AG08396 (cell line): ENCODE results near the gene TMEM151B.
"Not testable (repeated sequence)": the region's sequence is repeated elsewhere in the genome, so short reads cannot be mapped to it uniquely, and the experiment has no call there.

Experiments used
- DNase-seq: peaks from one replicate; pipeline ENCODE4 v3.0.0; 2012; ENCODE audit warnings: low spot score, mixed read lengths

TMEM151B gene

DNA sequence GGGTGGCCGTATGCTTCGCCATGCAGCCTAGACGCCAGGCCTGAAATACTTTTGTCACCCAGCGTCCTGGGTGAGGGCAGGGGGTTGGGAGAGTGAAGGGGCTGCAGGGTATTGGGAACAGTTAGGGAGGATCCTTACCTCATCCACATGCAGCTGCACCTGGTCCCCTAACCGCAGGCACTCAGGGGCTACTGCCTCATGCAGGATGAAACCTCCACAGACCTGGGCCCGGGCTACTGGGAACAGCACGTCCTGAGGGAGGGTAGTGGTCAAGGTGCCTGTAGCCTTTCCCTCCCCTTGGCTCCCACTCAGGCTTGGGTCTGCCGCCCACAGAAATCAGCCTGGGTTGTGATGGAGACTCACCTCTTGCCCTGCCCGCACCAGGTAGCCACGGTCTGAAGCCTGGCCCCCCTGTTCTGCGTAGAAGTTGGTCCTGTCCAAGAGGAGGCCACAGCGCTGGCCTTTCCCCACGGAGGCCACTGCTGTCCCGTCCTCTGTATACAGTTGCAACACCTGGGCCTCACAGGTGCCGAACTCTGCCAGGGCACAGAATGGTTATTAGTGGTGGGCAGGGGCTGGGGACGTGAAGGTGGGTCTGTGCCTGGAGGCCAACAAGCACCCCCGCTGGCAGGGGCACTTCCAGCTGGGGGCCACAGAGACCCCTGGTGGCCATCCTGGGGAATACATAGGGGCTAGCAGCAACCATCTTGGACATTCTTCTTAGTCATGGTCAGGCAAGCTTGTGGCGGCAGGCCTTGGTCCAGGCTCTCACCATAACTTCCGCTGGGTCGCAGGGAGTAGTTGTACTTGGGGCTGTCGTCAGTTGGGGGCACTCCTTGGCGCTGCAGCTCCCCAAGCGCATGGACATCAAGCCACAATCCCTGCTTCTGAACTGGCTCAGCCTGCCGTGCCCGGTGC lies 34.3 kb downstream of the TMEM151B start:
- peak; percentile 60 for DNase-seq

GRCh38 chr6:44305200-44305725 lies 35.0 kb downstream of the TMEM151B start:
- no peak for DNase-seq

- DNase-seq = no peak
Observed at GRCh38 chr6:44306710-44307109, 36.5 kb downstream of the TMEM151B start.

- no peak for DNase-seq
Observed at GRCh38 chr6:44307217-44307616, 37.0 kb downstream of the TMEM151B start.

- peak; percentile 88 for DNase-seq
Observed at GRCh38 chr6:44309092-44309491, 38.8 kb downstream of the TMEM151B start.

- DNase-seq = no peak
Observed at GRCh38 chr6:44309631-44310030, 39.4 kb downstream of the TMEM151B start.

DNA sequence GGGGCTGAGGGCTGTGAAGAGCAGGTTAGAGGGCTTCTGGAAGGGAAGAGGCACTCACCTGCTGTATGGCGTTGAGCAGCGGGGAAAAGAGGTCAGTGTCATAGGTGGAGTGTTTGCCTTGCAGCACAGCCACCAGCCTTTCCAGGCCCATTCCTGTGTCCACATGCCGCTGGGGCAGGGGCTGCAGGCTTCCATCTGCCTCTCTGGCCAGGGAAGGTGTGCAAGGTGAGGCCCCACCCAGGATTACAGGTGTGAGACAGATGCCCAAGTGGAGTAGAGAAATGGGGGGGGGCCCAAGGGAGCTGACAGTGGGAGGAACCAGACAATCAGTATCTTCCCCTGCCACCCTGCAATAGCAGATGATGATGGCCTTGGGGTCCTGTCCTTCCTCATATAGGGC lies 40.0 kb downstream of the TMEM151B start:
- DNase-seq = no peak

- no peak for DNase-seq
Observed at GRCh38 chr6:44311304-44311703, 41.1 kb downstream of the TMEM151B start.

DNA sequence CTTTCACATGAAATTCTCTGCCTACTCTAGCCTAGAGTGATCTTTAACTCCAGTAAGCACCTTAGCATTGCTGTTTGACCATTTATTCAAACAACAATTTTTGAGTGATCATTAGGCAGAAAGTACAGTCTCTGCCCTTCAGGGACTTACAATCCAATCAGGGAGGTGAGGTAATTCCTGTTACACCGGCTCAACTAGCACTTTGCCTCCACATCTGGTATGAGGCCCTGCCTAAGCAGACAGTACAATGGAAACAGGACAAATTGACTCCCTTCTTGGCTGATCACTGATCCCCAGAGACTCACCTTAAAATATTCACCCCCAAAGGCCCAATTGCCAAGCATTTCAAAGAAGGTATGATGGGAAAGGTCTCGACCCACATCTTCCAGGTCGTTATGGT lies 41.5 kb downstream of the TMEM151B start:
- no peak for DNase-seq

GRCh38 chr6:44312901-44313788 lies 42.9 kb downstream of the TMEM151B start, which contains the start of gene AARS2:
AARS2 (minus strand) TSS chr6:44313347; CDS start chr6:44313323, 24 bp downstream.
- DNase-seq = peak; percentile 89

- DNase-seq = not testable (repeated sequence)
Observed at GRCh38 chr6:44314657-44315056, 44.4 kb downstream of the TMEM151B start.

DNA sequence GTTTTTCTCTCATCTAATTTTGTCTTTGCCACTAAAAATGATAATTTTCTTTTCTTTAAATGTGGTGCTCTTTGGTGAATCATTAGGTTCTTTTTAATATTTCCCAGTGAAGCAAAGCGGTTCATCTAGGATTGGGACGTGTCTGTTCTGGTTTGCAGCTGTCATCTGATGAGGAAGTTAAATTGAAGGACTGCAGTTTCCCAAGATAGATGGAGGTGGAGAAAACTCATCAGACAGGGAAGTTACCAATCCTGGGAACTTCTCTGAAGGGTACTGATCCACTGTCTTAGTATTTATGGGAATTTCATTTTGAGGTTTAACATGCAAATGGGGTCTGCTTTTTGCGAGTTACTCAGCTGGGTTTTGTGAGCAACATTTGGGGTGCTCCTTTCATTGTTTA lies 45.3 kb downstream of the TMEM151B start:
- DNase-seq = no peak

DNA sequence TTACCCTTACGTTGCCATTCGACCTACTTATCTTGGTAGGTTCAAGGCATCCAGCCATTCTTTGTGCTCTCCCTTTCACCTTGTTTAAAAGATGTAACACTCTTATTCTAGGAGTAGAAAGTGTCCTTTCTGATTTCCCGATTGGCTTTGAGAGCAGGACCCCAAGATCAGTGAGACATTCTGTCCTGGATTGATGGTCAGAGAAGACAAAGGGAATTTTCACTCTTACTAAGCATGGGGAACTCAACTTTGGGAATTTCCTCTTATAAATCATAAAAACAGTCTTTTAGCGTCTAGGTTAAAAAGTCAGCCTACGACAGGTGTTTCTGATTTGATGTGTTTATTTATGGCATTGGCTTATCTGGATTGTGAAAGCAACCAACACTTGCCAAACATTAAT lies 45.7 kb downstream of the TMEM151B start:
- no peak for DNase-seq

DNA sequence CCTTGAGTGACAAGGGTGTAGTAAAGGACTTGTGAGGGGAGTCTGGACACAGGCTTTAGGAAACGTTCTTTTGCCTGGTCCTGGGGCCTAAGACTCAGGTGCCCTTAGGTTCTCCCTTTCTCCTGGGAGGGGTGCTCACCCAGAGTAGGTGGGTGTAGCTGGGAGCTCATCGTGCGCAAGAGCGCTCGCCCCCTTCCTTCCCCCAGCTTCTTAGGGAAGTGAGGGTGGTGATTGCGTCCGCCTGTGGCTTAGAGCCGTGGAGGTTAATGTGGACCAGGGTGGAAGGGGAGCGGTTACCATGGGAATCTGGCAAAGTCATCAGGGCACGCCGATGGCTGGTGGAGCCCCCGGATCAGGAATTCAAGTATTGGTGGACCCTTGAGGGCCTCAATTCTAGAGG lies 46.2 kb downstream of the TMEM151B start:
- DNase-seq = no peak

DNA sequence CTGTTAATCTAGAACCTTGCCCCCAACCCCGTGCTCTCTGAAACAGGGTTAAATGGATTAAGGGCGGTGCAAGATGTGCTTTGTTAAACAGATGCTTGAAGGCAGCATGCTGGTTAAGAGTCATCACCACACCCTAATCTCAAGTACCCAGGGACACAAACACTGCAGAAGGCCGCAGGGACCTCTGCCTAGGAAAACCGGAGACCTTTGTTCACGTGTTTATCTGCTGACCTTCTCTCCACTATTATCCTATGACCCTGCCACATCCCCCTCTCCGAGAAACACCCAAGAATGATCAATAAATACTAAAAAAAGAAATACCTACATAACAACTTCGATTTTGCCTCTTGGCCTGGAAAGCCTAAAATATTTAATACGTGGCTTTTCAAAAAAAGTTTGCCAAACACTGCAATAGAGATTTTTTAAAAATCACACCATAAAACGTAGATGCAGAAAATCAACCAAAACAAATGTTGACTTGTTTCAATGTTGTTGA lies 46.9 kb downstream of the TMEM151B start:
- not testable (repeated sequence) for DNase-seq

- DNase-seq = no peak
Observed at GRCh38 chr6:44321210-44321609, 51.0 kb downstream of the TMEM151B start.

GRCh38 chr6:44327096-44327495 lies 56.8 kb downstream of the TMEM151B start:
- DNase-seq = no peak

DNA sequence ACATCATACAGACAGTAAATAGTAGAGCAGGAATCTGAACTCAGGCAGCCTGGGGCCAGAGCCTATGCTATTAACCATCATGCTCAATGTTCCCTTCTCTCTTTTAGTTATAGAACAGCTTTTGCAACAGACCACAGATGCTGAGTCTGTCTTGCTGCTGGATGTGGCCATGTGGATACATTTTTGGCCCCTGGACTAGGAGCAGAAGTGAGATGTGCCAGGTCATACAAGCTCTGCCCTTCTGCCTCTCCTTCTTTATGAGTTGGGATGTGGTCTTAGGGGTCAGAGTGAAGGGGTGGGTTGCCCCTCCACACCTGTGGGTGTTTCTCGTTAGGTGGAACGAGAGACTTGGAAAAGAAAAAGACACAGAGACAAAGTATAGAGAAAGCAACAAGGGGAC lies 57.5 kb downstream of the TMEM151B start:
- DNase-seq = no peak

DNA sequence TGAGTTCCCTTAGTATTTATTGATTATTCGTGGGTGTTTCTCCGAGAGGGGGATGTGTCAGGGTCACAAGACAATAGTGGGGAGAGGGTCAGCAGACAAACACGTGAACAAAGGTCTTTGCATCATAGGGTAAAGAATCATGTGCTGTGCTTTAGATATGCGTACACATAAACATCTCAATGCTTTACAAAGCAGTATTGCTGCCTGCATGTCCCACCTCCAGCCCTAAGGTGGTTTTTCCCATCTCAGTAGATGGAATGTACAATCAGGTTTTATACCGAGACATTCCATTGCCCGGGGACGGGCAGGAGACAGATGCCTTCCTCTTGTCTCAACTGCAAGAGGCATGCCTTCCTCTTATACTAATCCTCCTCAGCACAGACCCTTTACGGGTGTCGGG lies 58.0 kb downstream of the TMEM151B start:
- not testable (repeated sequence) for DNase-seq

- no peak for DNase-seq
Observed at GRCh38 chr6:44329858-44330257, 59.6 kb downstream of the TMEM151B start.

DNA sequence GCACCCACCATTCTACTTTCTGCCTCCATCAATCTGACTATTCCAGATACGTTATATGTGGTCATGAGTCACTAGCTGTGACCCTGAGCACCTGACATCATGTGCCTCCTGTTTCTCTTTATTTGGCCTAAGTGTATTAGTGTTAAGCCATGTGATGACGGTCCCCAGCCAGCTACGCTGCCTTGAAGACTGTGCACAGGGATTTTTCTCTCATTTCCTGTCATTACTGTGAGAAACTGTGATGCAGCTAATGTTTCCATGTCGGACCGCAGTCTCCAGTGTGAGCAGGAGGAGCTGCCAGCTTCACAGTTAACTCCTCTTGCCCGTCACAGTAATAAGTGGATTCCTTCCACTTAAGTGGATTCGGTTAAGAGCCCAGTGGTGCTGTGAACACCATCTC lies 62.3 kb downstream of the TMEM151B start:
- DNase-seq = no peak

DNA sequence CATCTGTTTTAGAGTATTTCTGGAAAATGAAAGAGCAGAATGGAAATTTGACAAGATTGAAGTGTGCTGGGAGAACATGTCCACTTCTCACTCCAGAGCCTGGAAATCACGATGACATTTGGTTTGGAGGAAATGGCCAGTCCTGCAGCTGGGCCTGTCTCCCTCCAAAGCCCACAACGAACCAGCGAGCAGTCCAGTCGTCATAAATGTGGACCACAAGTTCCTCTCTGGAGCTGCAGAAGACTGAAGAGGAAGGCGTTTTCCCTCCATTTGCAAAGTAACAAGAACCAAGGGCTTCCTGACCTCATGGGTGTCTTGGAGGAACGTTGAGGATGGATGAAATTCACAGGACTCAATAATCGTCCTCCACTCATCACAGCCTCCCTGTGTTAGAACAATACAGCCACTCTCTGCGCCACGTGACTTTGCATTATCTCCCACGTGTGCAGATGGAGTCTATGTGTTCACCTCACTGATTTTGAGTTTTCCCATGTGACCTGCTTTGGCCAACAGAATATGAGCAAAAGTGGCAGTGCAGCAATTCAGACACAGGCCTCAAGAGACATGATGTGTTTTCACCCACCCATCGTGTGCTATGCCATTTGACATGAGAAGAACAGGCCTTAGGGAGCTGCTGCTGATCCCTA lies 63.1 kb downstream of the TMEM151B start:
- DNase-seq = no peak
